ENCODE measurements around the gene FAM168A.
"Not testable (repeated sequence)": the region's sequence is repeated elsewhere in the genome, so short reads cannot be mapped to it uniquely, and the experiment has no call there.

Gene FAM168A

GRCh38 chr11:73513707-73514106, 84.2 kb downstream of the FAM168A start:
- no peak for DNase-seq

GRCh38 chr11:73510877-73511276, 87.0 kb downstream of the FAM168A start:
- no peak for DNase-seq

GRCh38 chr11:73510106-73510505, 87.8 kb downstream of the FAM168A start:
- DNase-seq = no peak

GRCh38 chr11:73509188-73509587, 88.7 kb downstream of the FAM168A start:
- DNase-seq = no peak

GRCh38 chr11:73508243-73509176, 89.4 kb downstream of the FAM168A start:
- no peak for DNase-seq

- no peak for DNase-seq
Measured at GRCh38 chr11:73507086-73507485, 90.8 kb downstream of the FAM168A start.

GRCh38 chr11:73506038-73506437, 91.9 kb downstream of the FAM168A start:
- DNase-seq = no peak

- no peak for DNase-seq
Measured at GRCh38 chr11:73498343-73498742, 99.6 kb downstream of the FAM168A start.

- no peak for DNase-seq
Measured at GRCh38 chr11:73496134-73496533, 101.8 kb downstream of the FAM168A start.

- DNase-seq = no peak
Measured at GRCh38 chr11:73495731-73496130, 102.2 kb downstream of the FAM168A start.

GRCh38 chr11:73493956-73494598, 103.8 kb downstream of the FAM168A start:
- no peak for DNase-seq

GRCh38 chr11:73481626-73482025, 116.3 kb downstream of the FAM168A start:
- no peak for DNase-seq

- DNase-seq = no peak
Measured at GRCh38 chr11:73480677-73481076, 117.2 kb downstream of the FAM168A start.

- DNase-seq = no peak
Measured at GRCh38 chr11:73478737-73479347, 119.1 kb downstream of the FAM168A start.

GRCh38 chr11:73477518-73477917, 120.4 kb downstream of the FAM168A start:
- DNase-seq = no peak

- no peak for DNase-seq
Measured at GRCh38 chr11:73475549-73476095, 122.3 kb downstream of the FAM168A start.

GRCh38 chr11:73473252-73473651, 124.7 kb downstream of the FAM168A start:
- no peak for DNase-seq

- DNase-seq = not testable (repeated sequence)
Measured at GRCh38 chr11:73470036-73470612, 127.8 kb downstream of the FAM168A start.

- DNase-seq = no peak
Measured at GRCh38 chr11:73469401-73469800, 128.5 kb downstream of the FAM168A start.

- no peak for DNase-seq
Measured at GRCh38 chr11:73468590-73469161, 129.2 kb downstream of the FAM168A start.

- DNase-seq = no peak
Measured at GRCh38 chr11:73467505-73467904, 130.4 kb downstream of the FAM168A start.

- DNase-seq = no peak
Measured at GRCh38 chr11:73466643-73467042, 131.3 kb downstream of the FAM168A start.

GRCh38 chr11:73465871-73466270, 132.0 kb downstream of the FAM168A start:
- DNase-seq = no peak
